ENCODE results near the gene CSK. TPM values are rescaled to one million over a fixed set of nuclear protein-coding genes. Genes with fewer than 3 reads are reported as not detected.

The CSK gene
- total RNA-seq, 2 donors from 2014 or later = 64.3 to 68.5 TPM

GRCh38 chr15:74767167-74768098, 14.4 kb upstream of the CSK start:
- TF ChIP-seq, protein P1, sequence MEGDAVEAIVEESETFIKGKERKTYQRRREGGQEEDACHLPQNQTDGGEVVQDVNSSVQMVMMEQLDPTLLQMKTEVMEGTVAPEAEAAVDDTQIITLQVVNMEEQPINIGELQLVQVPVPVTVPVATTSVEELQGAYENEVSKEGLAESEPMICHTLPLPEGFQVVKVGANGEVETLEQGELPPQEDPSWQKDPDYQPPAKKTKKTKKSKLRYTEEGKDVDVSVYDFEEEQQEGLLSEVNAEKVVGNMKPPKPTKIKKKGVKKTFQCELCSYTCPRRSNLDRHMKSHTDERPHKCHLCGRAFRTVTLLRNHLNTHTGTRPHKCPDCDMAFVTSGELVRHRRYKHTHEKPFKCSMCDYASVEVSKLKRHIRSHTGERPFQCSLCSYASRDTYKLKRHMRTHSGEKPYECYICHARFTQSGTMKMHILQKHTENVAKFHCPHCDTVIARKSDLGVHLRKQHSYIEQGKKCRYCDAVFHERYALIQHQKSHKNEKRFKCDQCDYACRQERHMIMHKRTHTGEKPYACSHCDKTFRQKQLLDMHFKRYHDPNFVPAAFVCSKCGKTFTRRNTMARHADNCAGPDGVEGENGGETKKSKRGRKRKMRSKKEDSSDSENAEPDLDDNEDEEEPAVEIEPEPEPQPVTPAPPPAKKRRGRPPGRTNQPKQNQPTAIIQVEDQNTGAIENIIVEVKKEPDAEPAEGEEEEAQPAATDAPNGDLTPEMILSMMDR (conservative IDR thresholded peaks at IDR 0.05) = no peak
- H3K27ac Mint-ChIP-seq = no peak overlapping the region
- 86 to 89% methylated on average over 10 to 13 of the region's 14 CpGs for WGBS, 2 experiments (ENCODE audit: insufficient coverage in 1 of 2, insufficient read length in 1 of 2)
- peaks cover 14% of the 10 kb centered on the region for H3K4me1 Mint-ChIP-seq
- no peaks in the 10 kb centered on the region for H3K36me3 Mint-ChIP-seq (ENCODE audit: low read depth)
- H3K36me3 ChIP-seq (ENCODE audit: control insufficient read depth, insufficient read depth, low read length) = no peaks in the 10 kb centered on the region
- no peaks in the 10 kb centered on the region for H3K9me3 ChIP-seq (ENCODE audit: control insufficient read depth, low read length)
- DNase-seq = no peak
- no peak overlapping the region for H3K27ac ChIP-seq (ENCODE audit: low read depth, low read length)
- no peak overlapping the region for H3K4me3 ChIP-seq (ENCODE audit: low read length)
- no peaks in the 10 kb centered on the region for H3K9me3 Mint-ChIP-seq
- no peaks in the 10 kb centered on the region for H3K4me1 ChIP-seq (ENCODE audit: control insufficient read depth, insufficient read depth, low read length)
- H3K27me3 ChIP-seq (ENCODE audit: control insufficient read depth, insufficient read depth, low read length, poor library complexity, severe bottlenecking) = peaks cover 11% of the 10 kb centered on the region
- no peak overlapping the region for H3K9ac ChIP-seq (ENCODE audit: extremely low read depth, low read length, poor library complexity, severe bottlenecking)
- peaks cover 13% of the 10 kb centered on the region for H3K27me3 Mint-ChIP-seq (ENCODE audit: insufficient read depth)
- H3K4me3 Mint-ChIP-seq = no peak overlapping the region

- peak overlapping the region; percentile 14 for H3K4me3 Mint-ChIP-seq
These were observed 13.6 kb upstream of the CSK start for GRCh38 chr15:74768099-74768770.

GRCh38 chr15:74768771-74769342, 13.0 kb upstream of the CSK start:
- H3K4me3 Mint-ChIP-seq = peak overlapping the region; percentile 14
- Histone ChIP-seq H3K36me3 (ENCODE audit: control insufficient read depth, insufficient read depth, low read length) (no peaks in the 10 kb centered on the region), H3K27ac (ENCODE audit: low read depth, low read length) (no peak overlapping the region), H3K9ac (ENCODE audit: extremely low read depth, low read length, poor library complexity, severe bottlenecking) (no peak overlapping the region), H3K27me3 (ENCODE audit: control insufficient read depth, insufficient read depth, low read length, poor library complexity, severe bottlenecking) (peaks cover 11% of the 10 kb centered on the region), H3K9me3 (ENCODE audit: control insufficient read depth, low read length) (no peaks in the 10 kb centered on the region), H3K4me1 (ENCODE audit: control insufficient read depth, insufficient read depth, low read length) (peaks cover 9% of the 10 kb centered on the region), H3K4me3 (ENCODE audit: low read length) (no peak overlapping the region)
- H3K27me3 Mint-ChIP-seq (ENCODE audit: insufficient read depth) = peaks cover 9% of the 10 kb centered on the region
- H3K36me3 Mint-ChIP-seq (ENCODE audit: low read depth) = no peaks in the 10 kb centered on the region
- peaks cover 22% of the 10 kb centered on the region for H3K4me1 Mint-ChIP-seq
- H3K9me3 Mint-ChIP-seq = no peaks in the 10 kb centered on the region
- peak overlapping the region; percentile 14 for H3K27ac Mint-ChIP-seq
- 5 to 18% methylated on average over 4 to 9 of the region's 9 CpGs for WGBS, 2 experiments (ENCODE audit: insufficient coverage in 1 of 2, insufficient read length in 1 of 2)
- TF ChIP-seq, protein P1 (conservative IDR thresholded peaks at IDR 0.05) = peak; percentile 91
- DNase-seq = peak; percentile 90

More at GRCh38 chr15:74768099-74768770, 13.6 kb upstream of the CSK start:
- H3K27me3 Mint-ChIP-seq (ENCODE audit: insufficient read depth) = peaks cover 13% of the 10 kb centered on the region
- Histone ChIP-seq H3K4me1 (ENCODE audit: control insufficient read depth, insufficient read depth, low read length) (peaks cover 4% of the 10 kb centered on the region), H3K9ac (ENCODE audit: extremely low read depth, low read length, poor library complexity, severe bottlenecking) (no peak overlapping the region), H3K27ac (ENCODE audit: low read depth, low read length) (no peak overlapping the region), H3K9me3 (ENCODE audit: control insufficient read depth, low read length) (no peaks in the 10 kb centered on the region), H3K27me3 (ENCODE audit: control insufficient read depth, insufficient read depth, low read length, poor library complexity, severe bottlenecking) (peaks cover 11% of the 10 kb centered on the region), H3K36me3 (ENCODE audit: control insufficient read depth, insufficient read depth, low read length) (no peaks in the 10 kb centered on the region), H3K4me3 (ENCODE audit: low read length) (no peak overlapping the region)
- H3K4me1 Mint-ChIP-seq = peaks cover 16% of the 10 kb centered on the region
- WGBS, 2 experiments (ENCODE audit: insufficient coverage in 1 of 2, insufficient read length in 1 of 2) = 42 to 59% methylated on average over 8 to 14 of the region's 15 CpGs
- TF ChIP-seq, protein P1 (conservative IDR thresholded peaks at IDR 0.05) = no peak
- no peaks in the 10 kb centered on the region for H3K36me3 Mint-ChIP-seq (ENCODE audit: low read depth)
- no peak for DNase-seq
- no peak overlapping the region for H3K27ac Mint-ChIP-seq
- H3K9me3 Mint-ChIP-seq = no peaks in the 10 kb centered on the region

All from endodermal cell (in vitro differentiated cells).